ENCODE measurements around the gene FGD2. TPM values are rescaled to one million over a fixed set of nuclear protein-coding genes. Genes with fewer than 3 reads are reported as not detected.

Gene FGD2
- total and polyA plus RNA-seq, 2 donors (not counting 3 experiments of a cell fraction or from before 2014, with no cell fraction given) = not detected

DNA sequence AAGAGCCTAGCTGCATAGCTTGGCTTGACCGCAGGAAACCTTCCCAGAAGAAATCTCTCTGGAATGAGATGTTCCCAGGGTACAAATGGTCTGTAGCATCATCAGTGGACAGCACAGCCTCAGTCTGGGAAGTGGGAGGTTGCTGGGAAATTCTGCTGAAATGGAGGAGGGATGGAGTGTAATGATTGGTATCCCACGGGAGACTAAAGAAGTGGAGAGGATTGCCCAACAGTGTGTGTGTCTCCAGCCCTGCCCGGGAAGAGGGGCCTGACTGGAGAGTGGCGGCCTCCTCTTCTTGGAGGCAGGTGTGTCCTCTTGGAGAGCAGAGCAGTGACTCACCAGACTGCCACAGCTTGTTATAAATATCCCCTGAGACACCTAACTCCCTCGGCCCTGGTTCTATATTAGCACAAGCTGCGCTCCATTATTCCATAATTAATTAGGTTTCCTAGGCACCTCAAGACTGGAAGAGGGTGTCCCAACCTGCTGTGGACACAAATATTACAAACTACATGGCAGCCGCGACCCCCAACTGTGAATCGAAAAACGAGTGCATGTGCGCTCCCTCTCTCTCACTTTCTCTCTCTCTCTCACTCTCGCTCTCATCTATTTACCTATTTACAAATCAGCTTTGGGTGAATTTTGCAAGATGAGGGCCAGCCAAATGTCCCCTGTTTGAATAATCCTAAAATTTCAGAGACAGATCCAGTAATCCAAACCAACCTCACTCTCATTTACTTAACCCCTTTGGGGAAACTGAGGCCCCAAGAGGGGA is 68.8 kb downstream of the FGD2 start:
- DNase-seq (ENCODE audit: low read depth, low spot score) (no peak), FAIRE-seq (no peak)
- ChIA-PET POLR2A (no interaction called here), CTCF (no interaction called here)
- H2AFZ ChIP-seq (ENCODE audit: low read depth, low read length) = no peak overlapping the region
- no peaks in the 10 kb centered on the region for H3K36me3 ChIP-seq (ENCODE audit: control insufficient read depth in 2 of 2, extremely low read depth in 1 of 2, insufficient read depth in 2 of 2, low read length in 2 of 2)
- intact Hi-C loops (cut with micrococcal nuclease) = no loop called here
- H3K27me3 ChIP-seq (ENCODE audit: control insufficient read depth in 2 of 2, insufficient read depth in 2 of 2, low read length in 2 of 2) = peaks cover 7% of the 10 kb centered on the region in 2 experiments
- H3K9me3 ChIP-seq (replicated peaks; ENCODE audit: control insufficient read depth, insufficient read depth, low read length) = no peaks in the 10 kb centered on the region
- H3K9ac ChIP-seq (replicated peaks; ENCODE audit: extremely low read depth, insufficient read depth, low read length) = no peak overlapping the region
- no peaks in the 10 kb centered on the region for H3K9me1 ChIP-seq (replicated peaks; ENCODE audit: control insufficient read depth, extremely low read depth, insufficient read depth, low read length)
- BruUV-seq (replicated peaks) = no TSS peak
- H3K4me2 ChIP-seq (ENCODE audit: insufficient read depth, low read length) = no peak overlapping the region
- no peaks in the 10 kb centered on the region for H4K20me1 ChIP-seq (replicated peaks; ENCODE audit: control insufficient read depth, extremely low read depth, insufficient read depth, low read length)
- dilution Hi-C loops (cut with MboI; ENCODE audit: extremely low pct_ligation_motif_present, low sequenced_read_pairs) = no loop called here
- no peak for TF ChIP-seq FOS (IDR thresholded peaks at IDR 0.05; ENCODE audit: borderline replicate concordance, insufficient read depth, low read length)
- TF ChIP-seq, protein P1, sequence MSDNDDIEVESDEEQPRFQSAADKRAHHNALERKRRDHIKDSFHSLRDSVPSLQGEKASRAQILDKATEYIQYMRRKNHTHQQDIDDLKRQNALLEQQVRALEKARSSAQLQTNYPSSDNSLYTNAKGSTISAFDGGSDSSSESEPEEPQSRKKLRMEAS (IDR thresholded peaks at IDR 0.05; ENCODE audit: insufficient read depth, insufficient read length) = no peak
- TF ChIP-seq, protein P2, sequence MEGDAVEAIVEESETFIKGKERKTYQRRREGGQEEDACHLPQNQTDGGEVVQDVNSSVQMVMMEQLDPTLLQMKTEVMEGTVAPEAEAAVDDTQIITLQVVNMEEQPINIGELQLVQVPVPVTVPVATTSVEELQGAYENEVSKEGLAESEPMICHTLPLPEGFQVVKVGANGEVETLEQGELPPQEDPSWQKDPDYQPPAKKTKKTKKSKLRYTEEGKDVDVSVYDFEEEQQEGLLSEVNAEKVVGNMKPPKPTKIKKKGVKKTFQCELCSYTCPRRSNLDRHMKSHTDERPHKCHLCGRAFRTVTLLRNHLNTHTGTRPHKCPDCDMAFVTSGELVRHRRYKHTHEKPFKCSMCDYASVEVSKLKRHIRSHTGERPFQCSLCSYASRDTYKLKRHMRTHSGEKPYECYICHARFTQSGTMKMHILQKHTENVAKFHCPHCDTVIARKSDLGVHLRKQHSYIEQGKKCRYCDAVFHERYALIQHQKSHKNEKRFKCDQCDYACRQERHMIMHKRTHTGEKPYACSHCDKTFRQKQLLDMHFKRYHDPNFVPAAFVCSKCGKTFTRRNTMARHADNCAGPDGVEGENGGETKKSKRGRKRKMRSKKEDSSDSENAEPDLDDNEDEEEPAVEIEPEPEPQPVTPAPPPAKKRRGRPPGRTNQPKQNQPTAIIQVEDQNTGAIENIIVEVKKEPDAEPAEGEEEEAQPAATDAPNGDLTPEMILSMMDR (IDR thresholded peaks at IDR 0.05; ENCODE audit: extremely low read depth in 1 of 2, insufficient read depth in 1 of 2, low read depth in 1 of 2, low read length in 2 of 2) = no peak
- TF ChIP-seq GATA2 (IDR thresholded peaks at IDR 0.05; ENCODE audit: insufficient read depth, insufficient read length, low read depth, low read length) = no peak
- TF ChIP-seq MYC (IDR thresholded peaks at IDR 0.05; ENCODE audit: low read depth, low read length) = no peak
- no peak for TF ChIP-seq EZH2 (IDR thresholded peaks at IDR 0.05; ENCODE audit: borderline replicate concordance, low read depth, low read length, severe bottlenecking)
- no peak for TF ChIP-seq POLR2AphosphoS5 (IDR thresholded peaks at IDR 0.05; ENCODE audit: insufficient read depth, low read depth, low read length)
- TF ChIP-seq JUN (IDR thresholded peaks at IDR 0.05; ENCODE audit: borderline replicate concordance, insufficient read depth, insufficient read length, low read depth) = no peak
- TF ChIP-seq POLR2A (IDR thresholded peaks at IDR 0.05; ENCODE audit: low read depth, low read length) = no peak
- H3K4me3 ChIP-seq (replicated peaks in 1 of 3; ENCODE audit: insufficient read depth in 1 of 3, low read depth in 1 of 3, low read length in 3 of 3) = no peak overlapping the region
- no peaks in the 10 kb centered on the region for H3K79me2 ChIP-seq (ENCODE audit: control insufficient read depth, insufficient read depth, low read length)
- no peaks in the 10 kb centered on the region for H3K4me1 ChIP-seq (ENCODE audit: control insufficient read depth, extremely low read depth, insufficient read depth, low read length)
- H3K27ac ChIP-seq (ENCODE audit: insufficient read depth, low read depth, low read length) = no peak overlapping the region

Data from endothelial cell of umbilical vein (primary cell).